Duodenal mucosa (tissue), 2 donors: Measurements from ENCODE around the gene OVCH2.
"Not testable (repeated sequence)": the region's sequence is repeated elsewhere in the genome, so short reads cannot be mapped to it uniquely, and the experiment has no call there.

ENCODE experiments used
- H3K27ac ChIP-seq: one replicate; pipeline ENCODE4 v1.7.0; 2013; ENCODE audit warnings: low read depth, low read length
- H3K27me3 ChIP-seq, 2 donors: one replicate each; pipeline ENCODE4 v1.7.0; 2013; ENCODE audit warnings: low read length in 2 of 2, control low read depth in 1 of 2; ENCODE audit not compliant: insufficient read depth in 2 of 2, control insufficient read depth in 1 of 2
- H3K36me3 ChIP-seq, 2 donors: one replicate each; pipeline ENCODE4 v1.7.0; 2013; ENCODE audit warnings: low read length in 2 of 2, control low read depth in 1 of 2; ENCODE audit not compliant: insufficient read depth in 2 of 2, control insufficient read depth in 1 of 2
- H3K4me1 ChIP-seq, 2 donors: one replicate each; pipeline ENCODE4 v1.7.0; 2013; ENCODE audit warnings: low read length in 2 of 2, control low read depth in 1 of 2; ENCODE audit not compliant: insufficient read depth in 2 of 2, control insufficient read depth in 1 of 2
- H3K4me3 ChIP-seq, 2 donors: one replicate each; pipeline ENCODE4 v1.7.0; 2013; ENCODE audit warnings: low read length in 2 of 2, low read depth in 1 of 2
- H3K9ac ChIP-seq, 2 donors: one replicate each; pipeline ENCODE4 v1.7.0; 2013; ENCODE audit warnings: low read length in 2 of 2, low read depth in 1 of 2
- H3K9me3 ChIP-seq, 2 donors: one replicate each; pipeline ENCODE4 v1.7.0; 2013; ENCODE audit warnings: low read length in 2 of 2, control low read depth in 1 of 2; ENCODE audit not compliant: control insufficient read depth in 1 of 2

OVCH2 gene

DNA sequence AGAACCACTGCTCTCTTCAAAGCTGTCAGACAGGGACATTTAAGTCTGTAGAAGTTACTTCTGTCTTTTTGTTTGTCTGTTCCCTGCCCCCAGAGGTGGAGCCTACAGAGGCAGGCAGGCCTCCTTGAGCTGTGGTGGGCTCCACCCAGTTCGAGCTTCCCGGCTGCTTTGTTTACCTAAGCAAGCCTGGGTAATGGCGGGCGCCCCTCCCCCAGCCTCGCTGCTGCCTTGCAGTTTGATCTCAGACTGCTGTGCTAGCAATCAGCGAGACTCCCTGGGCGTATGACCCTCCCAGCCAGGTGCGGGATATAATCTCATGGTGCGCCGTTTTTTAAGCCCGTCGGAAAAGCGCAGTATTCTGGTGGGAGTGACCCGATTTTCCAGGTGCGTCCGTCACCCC is 42.7 kb downstream of the OVCH2 start:
- H3K4me3 ChIP-seq, H3K27me3 ChIP-seq, H3K9me3 ChIP-seq, H3K9ac ChIP-seq, H3K27ac ChIP-seq, H3K4me1 ChIP-seq: not testable (repeated sequence)
- peaks cover 11 to 22% of the 10 kb centered on the region in 2 donors for H3K36me3 ChIP-seq

DNA sequence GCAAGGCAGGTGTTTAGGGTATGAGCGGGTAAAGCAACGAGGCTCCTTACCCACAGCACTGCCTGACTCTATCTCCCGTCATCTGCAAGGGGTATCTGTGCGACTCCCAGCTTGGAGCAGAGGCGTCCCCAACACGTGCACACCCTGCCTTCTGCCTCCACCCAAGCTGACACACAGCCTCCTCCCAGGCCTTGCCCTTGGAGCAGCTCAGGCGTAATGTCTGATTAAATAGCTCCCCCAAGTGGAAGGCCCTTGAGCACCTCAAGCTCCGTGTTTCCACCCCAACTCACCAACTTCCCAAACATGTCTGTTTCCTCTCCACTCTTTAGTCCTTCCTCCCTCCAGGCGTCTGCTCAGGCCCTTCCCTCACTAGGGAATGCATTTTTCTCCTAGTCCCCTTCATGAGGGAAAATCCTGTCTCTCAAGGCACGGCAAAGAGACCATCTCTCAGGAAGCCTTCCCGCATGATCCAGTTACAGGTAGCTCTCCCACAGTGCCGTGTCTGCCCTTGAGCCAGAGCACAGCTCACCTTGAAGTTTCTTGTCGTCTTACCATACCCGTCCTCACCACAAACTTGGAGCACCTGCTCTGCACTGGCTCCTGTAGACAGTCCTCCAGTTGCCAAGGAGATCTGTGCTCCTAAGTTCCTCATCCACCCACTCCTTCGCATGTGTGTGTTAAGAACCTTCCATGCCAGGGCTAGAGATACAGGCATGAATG is 48.8 kb downstream of the OVCH2 start:
- H3K36me3 ChIP-seq: peaks cover 36 to 53% of the 10 kb centered on the region in 2 donors
- H3K4me1 ChIP-seq: no peaks in the 10 kb centered on the region
- no peaks in the 10 kb centered on the region for H3K9me3 ChIP-seq
- no peaks in the 10 kb centered on the region for H3K27me3 ChIP-seq
- no peak overlapping the region for H3K27ac ChIP-seq
- no peak overlapping the region for H3K9ac ChIP-seq
- no peak overlapping the region for H3K4me3 ChIP-seq

DNA sequence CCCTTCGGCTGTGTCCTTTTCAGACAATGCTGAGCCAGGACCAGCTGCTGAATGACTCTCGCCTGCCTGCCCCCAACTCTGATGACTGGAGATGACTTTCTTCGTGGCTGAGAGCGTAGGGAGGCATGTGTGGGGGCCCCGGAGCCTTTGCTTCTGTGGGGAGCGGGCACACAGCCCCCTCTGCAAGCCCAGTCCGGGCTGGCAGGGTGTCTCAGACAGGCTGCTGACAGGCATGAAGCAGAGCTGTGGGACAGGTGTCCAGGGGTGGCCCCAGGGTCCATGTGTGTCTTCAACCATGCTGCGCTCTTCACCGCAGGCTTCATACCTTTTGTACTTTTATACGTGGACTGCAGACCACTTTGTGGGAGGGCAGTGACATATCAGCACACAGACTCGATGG is 49.6 kb downstream of the OVCH2 start:
- Histone ChIP-seq H3K4me1 (no peaks in the 10 kb centered on the region), H3K27me3 (no peaks in the 10 kb centered on the region), H3K36me3 (peaks cover 43 to 60% of the 10 kb centered on the region in 2 donors), H3K4me3 (no peak overlapping the region), H3K27ac (no peak overlapping the region), H3K9me3 (no peaks in the 10 kb centered on the region), H3K9ac (no peak overlapping the region)

DNA sequence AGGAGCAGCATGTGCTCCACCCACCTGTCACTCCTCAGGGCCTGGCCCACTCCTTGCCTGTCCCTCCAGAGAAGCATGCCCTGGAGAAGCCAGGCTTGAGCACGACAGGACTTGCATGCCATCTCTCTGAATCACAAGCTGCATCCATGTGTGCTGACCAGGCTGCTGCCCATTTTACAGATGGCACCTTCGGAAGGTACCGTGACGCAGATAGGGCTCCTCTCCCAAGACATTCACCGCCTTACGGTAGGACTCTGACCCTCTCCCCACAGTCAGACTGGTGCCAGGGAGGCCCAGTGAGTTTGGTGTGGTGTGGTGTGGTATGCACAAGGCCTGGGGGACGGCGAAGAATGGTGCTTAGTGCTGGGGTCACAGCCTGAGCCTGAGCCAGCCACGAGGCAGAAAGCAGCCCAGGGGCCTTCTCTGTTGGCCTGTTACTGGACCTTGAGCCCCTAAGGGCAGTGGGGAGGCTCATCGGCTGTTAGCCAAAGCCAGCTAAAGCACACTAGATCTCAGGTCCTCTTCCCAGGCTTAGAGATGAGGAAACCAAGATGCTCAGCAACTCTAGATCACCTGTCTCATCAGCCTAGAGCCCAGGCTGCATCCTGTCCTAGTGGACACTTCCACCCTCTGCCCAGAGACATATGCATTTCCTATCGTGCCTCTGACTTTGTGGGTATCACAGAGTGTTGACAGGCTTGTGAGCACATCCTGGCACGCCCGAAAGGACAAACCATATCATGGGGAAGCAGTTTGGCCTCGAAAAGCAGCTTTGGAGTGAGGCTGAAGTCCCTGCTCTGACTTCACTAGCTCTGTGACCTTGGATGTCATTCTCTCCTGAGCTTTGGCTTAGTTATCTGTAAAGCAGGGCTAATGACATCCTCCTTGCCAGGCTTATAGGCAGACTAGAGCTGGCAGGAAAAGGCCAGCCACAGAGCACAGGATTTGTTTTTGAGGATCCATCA is 50.7 kb downstream of the OVCH2 start:
- Histone ChIP-seq H3K4me3 (no peak overlapping the region), H3K27ac (no peak overlapping the region), H3K4me1 (no peaks in the 10 kb centered on the region), H3K9me3 (no peaks in the 10 kb centered on the region), H3K9ac (no peak overlapping the region), H3K36me3 (peaks cover 53 to 72% of the 10 kb centered on the region in 2 donors), H3K27me3 (no peaks in the 10 kb centered on the region)

DNA sequence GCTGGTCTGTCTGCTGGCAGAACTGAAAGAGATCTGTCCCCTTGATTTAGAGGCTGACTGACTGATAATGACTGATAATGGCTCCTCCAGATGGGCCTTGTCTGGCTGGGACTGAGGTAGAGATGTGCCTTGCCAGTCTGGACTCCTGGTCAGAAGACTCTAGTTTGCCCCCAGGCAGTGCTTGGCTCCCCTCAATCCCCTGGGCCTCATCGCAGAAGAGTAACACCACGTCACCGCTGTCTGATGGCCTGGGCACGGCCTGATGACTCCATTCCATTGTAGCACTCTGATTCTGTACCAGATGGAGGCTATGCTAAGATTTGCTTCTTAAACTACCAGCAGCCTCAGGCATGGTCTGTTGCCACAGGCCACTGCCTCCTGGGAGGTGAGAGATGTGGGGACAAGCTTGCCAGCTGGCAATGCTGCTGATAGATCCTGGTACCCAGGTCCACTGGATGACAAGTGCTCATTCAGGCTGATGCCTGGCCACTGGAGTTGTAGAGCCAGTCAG is 52.0 kb downstream of the OVCH2 start:
- Histone ChIP-seq H3K9ac (no peak overlapping the region), H3K4me3 (no peak overlapping the region), H3K27ac (no peak overlapping the region), H3K9me3 (no peaks in the 10 kb centered on the region), H3K4me1 (no peaks in the 10 kb centered on the region), H3K27me3 (no peaks in the 10 kb centered on the region), H3K36me3 (peaks cover 63 to 85% of the 10 kb centered on the region in 2 donors)

DNA sequence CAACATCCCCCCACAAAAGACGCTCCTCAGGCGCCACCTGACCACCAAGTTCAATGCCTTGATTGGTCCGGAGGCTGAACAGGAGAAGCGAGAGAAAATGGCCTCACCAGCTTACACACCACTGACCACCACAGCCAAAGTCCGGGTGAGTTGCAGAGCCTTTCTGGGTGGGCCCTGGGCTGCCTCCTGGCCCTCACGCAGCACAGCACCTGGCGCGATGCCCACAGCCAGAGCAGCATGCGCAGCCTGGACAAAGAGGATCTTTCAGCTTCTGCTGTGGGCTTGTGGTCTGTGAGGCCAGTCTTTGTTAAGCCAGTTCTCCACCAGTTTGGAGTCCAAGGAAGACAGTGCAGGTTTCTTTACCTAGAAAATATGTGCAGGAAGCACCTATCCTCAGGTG is 54.6 kb downstream of the OVCH2 start:
- Histone ChIP-seq H3K9ac (no peak overlapping the region), H3K4me3 (no peak overlapping the region), H3K36me3 (peaks cover 66 to 86% of the 10 kb centered on the region in 2 donors), H3K27ac (no peak overlapping the region), H3K9me3 (no peaks in the 10 kb centered on the region), H3K27me3 (no peaks in the 10 kb centered on the region), H3K4me1 (peaks cover 9 to 17% of the 10 kb centered on the region in 2 donors)

DNA sequence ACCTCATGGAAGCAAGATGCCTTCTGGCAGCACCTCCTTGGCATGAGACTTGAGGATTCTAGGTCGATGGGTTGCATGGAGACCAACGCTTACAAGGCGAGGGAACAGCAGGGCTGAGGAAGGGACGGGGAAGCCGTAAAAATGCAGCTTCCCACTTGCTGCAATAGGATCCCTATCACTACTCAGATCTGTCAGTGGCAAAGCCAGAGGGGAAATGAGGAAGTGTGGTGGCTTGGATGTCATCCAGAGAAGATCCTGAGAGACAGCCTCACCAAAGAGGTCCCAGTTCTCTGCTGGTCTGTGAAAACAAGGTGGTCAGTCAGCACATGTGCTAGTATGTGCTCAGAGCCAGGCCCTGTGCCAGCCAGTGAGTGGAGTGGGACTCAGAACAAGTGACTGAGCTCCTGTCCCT is 55.1 kb downstream of the OVCH2 start:
- Histone ChIP-seq H3K36me3 (peaks cover 66 to 83% of the 10 kb centered on the region in 2 donors), H3K27ac (no peak overlapping the region), H3K9ac (no peak overlapping the region), H3K4me3 (no peak overlapping the region), H3K4me1 (peaks cover 9 to 17% of the 10 kb centered on the region in 2 donors), H3K9me3 (no peaks in the 10 kb centered on the region), H3K27me3 (no peaks in the 10 kb centered on the region)

DNA sequence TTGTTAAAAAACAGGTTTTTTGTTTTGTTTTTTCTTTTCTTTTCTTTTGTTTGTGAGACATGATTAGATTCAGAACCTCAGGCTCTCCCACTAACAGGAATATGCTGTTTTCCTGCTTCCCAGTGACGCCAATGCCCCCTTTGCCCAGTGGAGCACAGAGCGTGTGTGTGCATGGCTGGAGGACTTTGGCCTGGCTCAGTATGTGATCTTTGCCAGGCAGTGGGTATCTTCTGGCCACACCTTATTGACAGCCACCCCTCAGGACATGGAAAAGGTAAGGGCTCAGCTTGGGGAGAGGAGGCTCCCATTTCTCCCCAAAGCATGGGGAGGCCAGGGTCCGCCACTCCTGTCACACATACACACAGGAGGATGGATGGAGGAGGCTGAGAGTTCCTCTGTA is 58.0 kb downstream of the OVCH2 start:
- no peaks in the 10 kb centered on the region for H3K9me3 ChIP-seq
- no peaks in the 10 kb centered on the region for H3K27me3 ChIP-seq
- no peak overlapping the region for H3K9ac ChIP-seq
- H3K4me1 ChIP-seq: peaks cover 9 to 17% of the 10 kb centered on the region in 2 donors
- no peak overlapping the region for H3K4me3 ChIP-seq
- H3K36me3 ChIP-seq: peaks cover 47 to 69% of the 10 kb centered on the region in 2 donors
- H3K27ac ChIP-seq: no peak overlapping the region

DNA sequence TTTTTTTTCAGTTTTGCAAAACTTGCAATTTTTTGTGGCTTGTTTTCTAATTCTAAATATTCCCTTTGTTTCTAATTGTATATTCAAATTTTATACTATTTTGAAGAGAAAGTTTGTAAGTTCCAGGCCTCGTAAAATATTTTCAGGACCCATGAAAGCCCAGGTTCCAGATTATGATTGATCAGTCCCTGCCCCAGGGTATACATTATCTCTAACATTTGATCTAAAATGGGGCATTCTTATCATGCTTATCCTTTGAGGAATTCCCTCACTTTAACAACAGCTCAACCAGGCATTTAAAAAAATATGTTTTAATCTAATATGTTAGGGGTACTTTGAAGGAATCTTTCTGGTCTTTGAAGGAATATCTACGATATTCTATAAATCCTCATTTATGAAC is 59.4 kb downstream of the OVCH2 start:
- H3K36me3 ChIP-seq: peaks cover 47 to 69% of the 10 kb centered on the region in 2 donors

DNA sequence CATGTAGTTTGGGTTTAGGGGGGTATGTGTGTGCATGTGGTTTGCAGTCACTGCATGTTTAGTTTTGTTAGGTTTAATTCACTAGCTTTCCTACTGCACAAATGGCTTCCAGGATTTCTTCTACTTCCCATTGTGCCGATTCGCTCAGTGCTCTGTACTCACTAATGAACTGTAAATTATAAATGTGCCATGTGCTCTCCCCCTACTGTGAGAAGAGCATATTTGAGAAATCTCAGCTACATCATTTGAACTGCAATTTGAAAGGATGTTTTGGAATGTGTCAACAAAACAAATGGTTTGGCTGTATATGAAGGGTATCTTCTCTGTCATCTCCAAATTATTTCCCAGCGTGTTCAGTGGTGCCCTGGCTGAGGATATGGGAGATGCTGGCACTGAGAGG is 61.1 kb downstream of the OVCH2 start:
- Histone ChIP-seq H3K9me3 (no peaks in the 10 kb centered on the region), H3K27ac (no peak overlapping the region), H3K27me3 (no peaks in the 10 kb centered on the region), H3K4me3 (no peak overlapping the region), H3K9ac (no peak overlapping the region), H3K36me3 (peaks cover 48 to 67% of the 10 kb centered on the region in 2 donors), H3K4me1 (peaks cover 10 to 22% of the 10 kb centered on the region in 2 donors)

More for the DNA sequence above, 59.4 kb downstream of the OVCH2 start:
- Histone ChIP-seq H3K4me3 (no peak overlapping the region), H3K27ac (no peak overlapping the region), H3K4me1 (peaks cover 9 to 17% of the 10 kb centered on the region in 2 donors), H3K9ac (no peak overlapping the region), H3K27me3 (no peaks in the 10 kb centered on the region), H3K9me3 (no peaks in the 10 kb centered on the region)
